ENCODE data around the gene MOB3A. TPM values are rescaled to one million over a fixed set of nuclear protein-coding genes. Genes with fewer than 3 reads are reported as not detected.

MOB3A gene
- total RNA-seq, 4 donors from 2014 or later, result 18.7 to 74.2 (median 46.1) TPM

GRCh38 chr19:2021453-2022140 lies 74.5 kb downstream of the MOB3A start:
- Histone ChIP-seq H3K9me3 (no peaks in the 10 kb centered on the region), H3K36me3 (no peaks in the 10 kb centered on the region), H3K4me1 (peaks cover 0 to 10% (median 6%) of the 10 kb centered on the region in 4 donors), H3K4me3 (no peak overlapping the region), H3K27ac (peak overlapping the region in 1 of 4 donors; percentile 2), H3K27me3 (no peaks in the 10 kb centered on the region)
- no peak for DNase-seq
- intact Hi-C loops (cut with DNase I; ENCODE audit: low total_unique reads) (loop anchor here (5.0 to 10.0 kb wide), 2 partner anchors 46 to 763 kb away; partner anchors contain the start of genes SGTA and THOP1), in situ Hi-C loops (cut with MboI; ENCODE audit: low pct_ligation_motif_present in 1 of 4, low pct_unique_long_range_greater_than_20kb in 1 of 4, low sequenced_read_pairs in 3 of 4) (loop anchor here in 2 of 4 donors (5.0 to 10.0 kb wide), 2 partner anchors 46 to 53 kb away; no protein-coding TSS in a partner anchor)
- TF ChIP-seq POLR2A (IDR thresholded peaks at IDR 0.05), result no peak
- TF ChIP-seq CTCF (IDR thresholded peaks at IDR 0.05), result no peak
- TF ChIP-seq POLR2AphosphoS5 (IDR thresholded peaks at IDR 0.05), result no peak
- TF ChIP-seq EP300 (IDR thresholded peaks at IDR 0.05; ENCODE audit: low read depth), result no peak
- WGBS, 2 donors (ENCODE audit: low coverage in 1 of 2), result 71 to 88% methylated on average over 1 to 4 of the region's 4 CpGs

Small RNAs within 50 kb of the gene (small RNA-seq; reads per million reads assigned to genes)
- gene AC007136.1, result 0 reads per million in 4 donors

Other genes starting within 250 kb of the MOB3A start
- gene REXO1, start 247.8 kb downstream of the MOB3A start, total RNA-seq, result 10 to 100 TPM; 36.0 to 95.0 (median 56.3) TPM
- 10 to 100 TPM in 3 of 4 donors, 1 to 10 TPM in 1; 9.0 to 18.3 (median 11.6) TPM for gene KLF16, start 232.7 kb downstream of the MOB3A start, total RNA-seq
- 100 to 1,000 TPM in 3 of 4 donors, 10 to 100 TPM in 1; 90.0 to 179 (median 140) TPM for gene ABHD17A, start 210.8 kb downstream of the MOB3A start, total RNA-seq
- gene ADAT3, start 190.9 kb downstream of the MOB3A start, total RNA-seq, result 10 to 100 TPM; 18.7 to 73.2 (median 30.3) TPM
- 100 to 1,000 TPM in 1 of 4 donors, 10 to 100 TPM in 3; 25.1 to 119 (median 86.6) TPM for gene SCAMP4, start 190.9 kb downstream of the MOB3A start, total RNA-seq
- gene CSNK1G2, start 155.2 kb downstream of the MOB3A start, total RNA-seq, result 100 to 1,000 TPM in 2 of 4 donors, 10 to 100 TPM in 2; 75.0 to 321 (median 140) TPM
- 10 to 100 TPM; 66.7 to 88.6 (median 84.4) TPM for gene BTBD2, start 80.6 kb downstream of the MOB3A start, total RNA-seq
- gene MKNK2, start 45.1 kb downstream of the MOB3A start, total RNA-seq, result 100 to 1,000 TPM; 189 to 279 (median 236) TPM
- gene IZUMO4, start 589 bp upstream of the MOB3A start, total RNA-seq, result 1 to 10 TPM in 2 of 4 donors, not detected in 2; 2.3 to 5.4 TPM
- gene AP3D1, start 55.2 kb upstream of the MOB3A start, total RNA-seq, result 100 to 1,000 TPM; 101 to 189 (median 152) TPM
- gene DOT1L, start 67.6 kb upstream of the MOB3A start, total RNA-seq, result 100 to 1,000 TPM in 1 of 4 donors, 10 to 100 TPM in 3; 27.3 to 122 (median 47.0) TPM
- 100 to 1,000 TPM; 184 to 332 (median 254) TPM for gene PLEKHJ1, start 140.0 kb upstream of the MOB3A start, total RNA-seq
- gene SF3A2, start 140.5 kb upstream of the MOB3A start, total RNA-seq, result 10 to 100 TPM; 35.8 to 54.6 (median 41.6) TPM
- 1 to 10 TPM in 2 of 4 donors, not detected in 2; 1.1 to 3.5 TPM for gene AMH, start 153.0 kb upstream of the MOB3A start, total RNA-seq
- 1 to 10 TPM in 1 of 4 donors, not detected in 3; 5.6 TPM for gene JSRP1, start 160.1 kb upstream of the MOB3A start, total RNA-seq
- gene PEAK3, start 185.8 kb upstream of the MOB3A start, total RNA-seq, result 1 to 10 TPM in 2 of 4 donors, under 1 TPM in 1, not detected in 1; 0.27 to 1.1 (median 1.1) TPM
- 1 to 10 TPM in 1 of 4 donors, under 1 TPM in 2, not detected in 1; 0.27 to 1.5 (median 0.64) TPM for gene LINGO3, start 211.8 kb upstream of the MOB3A start, total RNA-seq
- 100 to 1,000 TPM in 3 of 4 donors, 10 to 100 TPM in 1; 62.9 to 151 (median 132) TPM for gene LSM7, start 232.3 kb upstream of the MOB3A start, total RNA-seq
- gene SPPL2B, start 232.4 kb upstream of the MOB3A start, total RNA-seq, result 100 to 1,000 TPM; 149 to 367 (median 242) TPM

Data from transverse colon (tissue), 4 donors.